ENCODE results near the gene SLC26A4.
A peak's percentile ranks its signal among the peaks of the same experiment; 100 is the strongest.

The SLC26A4 gene

DNA sequence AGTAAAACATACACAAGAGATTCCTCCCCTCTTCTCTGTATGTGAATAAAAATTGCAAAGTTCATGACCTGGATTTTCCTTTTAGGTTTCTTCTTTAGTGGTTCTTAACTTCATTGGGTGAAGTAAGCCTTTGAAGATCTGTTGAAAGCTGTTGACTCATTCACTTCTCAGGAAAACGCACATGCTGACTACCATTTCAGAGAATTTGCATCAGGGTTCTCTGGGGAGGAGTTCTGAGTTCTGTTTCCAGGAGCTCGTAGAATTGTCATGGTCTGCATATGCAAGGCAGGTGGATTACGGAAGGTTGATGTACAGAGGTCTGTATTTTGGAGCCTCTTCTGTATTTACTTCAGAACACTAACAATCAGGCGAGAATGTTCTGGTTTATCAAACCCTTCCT is 962 bp upstream of the SLC26A4 start:
- no peaks in the 10 kb centered on the region for H3K36me3 ChIP-seq (ENCODE audit: control insufficient read depth, insufficient read depth, low read length)
- 56 to 100% methylated on average over 1 to 3 of the region's 4 CpGs for WGBS, 2 experiments (ENCODE audit: insufficient coverage in 2 of 2)

DNA sequence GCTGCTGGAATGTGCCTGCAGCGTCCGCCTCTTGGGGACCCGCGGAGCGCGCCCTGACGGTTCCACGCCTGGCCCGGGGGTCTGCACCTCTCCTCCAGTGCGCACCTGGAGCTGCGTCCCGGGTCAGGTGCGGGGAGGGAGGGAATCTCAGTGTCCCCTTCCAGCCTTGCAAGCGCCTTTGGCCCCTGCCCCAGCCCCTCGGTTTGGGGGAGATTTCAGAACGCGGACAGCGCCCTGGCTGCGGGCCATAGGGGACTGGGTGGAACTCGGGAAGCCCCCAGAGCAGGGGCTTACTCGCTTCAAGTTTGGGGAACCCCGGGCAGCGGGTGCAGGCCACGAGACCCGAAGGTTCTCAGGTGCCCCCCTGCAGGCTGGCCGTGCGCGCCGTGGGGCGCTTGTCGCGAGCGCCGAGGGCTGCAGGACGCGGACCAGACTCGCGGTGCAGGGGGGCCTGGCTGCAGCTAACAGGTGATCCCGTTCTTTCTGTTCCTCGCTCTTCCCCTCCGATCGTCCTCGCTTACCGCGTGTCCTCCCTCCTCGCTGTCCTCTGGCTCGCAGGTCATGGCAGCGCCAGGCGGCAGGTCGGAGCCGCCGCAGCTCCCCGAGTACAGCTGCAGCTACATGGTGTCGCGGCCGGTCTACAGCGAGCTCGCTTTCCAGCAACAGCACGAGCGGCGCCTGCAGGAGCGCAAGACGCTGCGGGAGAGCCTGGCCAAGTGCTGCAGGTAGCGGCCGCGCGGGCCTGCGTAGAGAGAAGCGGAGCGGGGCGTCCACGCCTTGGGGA is 645 bp downstream of the SLC26A4 start:
- H3K27ac ChIP-seq (ENCODE audit: low read depth, low read length, severe bottlenecking) = no peak overlapping the region
- peaks cover 7% of the 10 kb centered on the region for H3K4me1 ChIP-seq (ENCODE audit: control insufficient read depth, insufficient read depth, low read length, poor library complexity, severe bottlenecking)
- WGBS, 2 experiments (ENCODE audit: insufficient coverage in 2 of 2) = 1% methylated on average over 47 to 69 of the region's 73 CpGs
- H3K4me3 ChIP-seq (ENCODE audit: extremely low read depth, insufficient read depth, low read length, poor library complexity, severe bottlenecking) = peak overlapping the region; percentile 27
- no peaks in the 10 kb centered on the region for H3K36me3 ChIP-seq (ENCODE audit: control insufficient read depth, insufficient read depth, low read length)
- H3K9me3 ChIP-seq (ENCODE audit: control insufficient read depth, low read length) = no peaks in the 10 kb centered on the region

More for the DNA sequence above, 962 bp upstream of the SLC26A4 start:
- Histone ChIP-seq H3K9me3 (ENCODE audit: control insufficient read depth, low read length) (no peaks in the 10 kb centered on the region), H3K27ac (ENCODE audit: low read depth, low read length, severe bottlenecking) (no peak overlapping the region), H3K4me3 (ENCODE audit: extremely low read depth, insufficient read depth, low read length, poor library complexity, severe bottlenecking) (no peak overlapping the region), H3K4me1 (ENCODE audit: control insufficient read depth, insufficient read depth, low read length, poor library complexity, severe bottlenecking) (peaks cover 7% of the 10 kb centered on the region)

DNA sequence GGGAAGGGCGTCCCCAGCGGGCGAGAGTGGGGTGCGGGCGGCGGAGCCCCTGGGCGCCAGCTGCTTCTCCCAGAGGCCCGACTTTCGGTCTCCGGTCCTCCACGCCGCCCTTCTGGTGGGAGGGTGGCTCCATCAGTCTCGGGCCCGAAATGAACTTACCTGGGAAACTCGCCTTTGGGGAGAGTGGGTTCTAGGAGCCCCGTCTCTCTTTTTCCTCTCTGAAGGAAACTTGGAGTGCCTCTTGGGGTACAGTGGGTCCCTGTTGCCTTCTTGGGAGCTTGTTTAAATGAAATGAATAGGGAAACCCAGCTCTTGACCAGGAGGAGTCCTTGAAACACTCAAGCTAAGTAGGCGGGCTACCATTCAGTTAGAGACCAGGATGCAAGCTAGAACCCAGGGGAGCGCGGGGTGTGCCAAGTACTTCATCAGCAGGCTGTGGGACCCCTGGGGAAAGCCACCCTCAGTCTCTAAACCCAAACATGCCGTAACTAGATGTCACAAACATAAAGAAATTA is 1.3 kb downstream of the SLC26A4 start:
- WGBS, 2 experiments (ENCODE audit: insufficient coverage in 2 of 2) = 6 to 13% methylated on average over 10 to 19 of the region's 20 CpGs
- no peaks in the 10 kb centered on the region for H3K36me3 ChIP-seq (ENCODE audit: control insufficient read depth, insufficient read depth, low read length)
- H3K9me3 ChIP-seq (ENCODE audit: control insufficient read depth, low read length) = no peaks in the 10 kb centered on the region
- peaks cover 11% of the 10 kb centered on the region for H3K4me1 ChIP-seq (ENCODE audit: control insufficient read depth, insufficient read depth, low read length, poor library complexity, severe bottlenecking)
- H3K27ac ChIP-seq (ENCODE audit: low read depth, low read length, severe bottlenecking) = no peak overlapping the region
- H3K4me3 ChIP-seq (ENCODE audit: extremely low read depth, insufficient read depth, low read length, poor library complexity, severe bottlenecking) = peak overlapping the region; percentile 27

DNA sequence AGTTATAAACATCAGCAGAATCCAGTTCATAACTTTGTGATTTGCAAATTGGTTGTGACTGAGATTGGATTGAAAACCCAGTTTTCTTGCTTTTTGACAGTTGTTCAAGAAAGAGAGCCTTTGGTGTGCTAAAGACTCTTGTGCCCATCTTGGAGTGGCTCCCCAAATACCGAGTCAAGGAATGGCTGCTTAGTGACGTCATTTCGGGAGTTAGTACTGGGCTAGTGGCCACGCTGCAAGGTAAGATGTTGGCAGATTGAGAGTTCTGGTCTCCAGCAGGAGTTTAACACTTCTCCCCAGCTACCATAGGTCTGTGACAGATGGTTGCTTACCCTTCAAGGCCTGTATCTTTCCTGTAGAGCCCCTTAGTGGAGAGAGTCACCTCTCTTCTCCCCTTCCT is 2.6 kb downstream of the SLC26A4 start:
- 71% methylated on average over 3 of the region's 4 CpGs; no CpG with 5 or more reads in 1 of the 2 experiments for WGBS, 2 experiments (ENCODE audit: insufficient coverage in 2 of 2)
- Histone ChIP-seq H3K27ac (ENCODE audit: low read depth, low read length, severe bottlenecking) (no peak overlapping the region), H3K4me1 (ENCODE audit: control insufficient read depth, insufficient read depth, low read length, poor library complexity, severe bottlenecking) (peaks cover 16% of the 10 kb centered on the region), H3K4me3 (ENCODE audit: extremely low read depth, insufficient read depth, low read length, poor library complexity, severe bottlenecking) (no peak overlapping the region), H3K9me3 (ENCODE audit: control insufficient read depth, low read length) (no peaks in the 10 kb centered on the region), H3K36me3 (ENCODE audit: control insufficient read depth, insufficient read depth, low read length) (no peaks in the 10 kb centered on the region)

DNA sequence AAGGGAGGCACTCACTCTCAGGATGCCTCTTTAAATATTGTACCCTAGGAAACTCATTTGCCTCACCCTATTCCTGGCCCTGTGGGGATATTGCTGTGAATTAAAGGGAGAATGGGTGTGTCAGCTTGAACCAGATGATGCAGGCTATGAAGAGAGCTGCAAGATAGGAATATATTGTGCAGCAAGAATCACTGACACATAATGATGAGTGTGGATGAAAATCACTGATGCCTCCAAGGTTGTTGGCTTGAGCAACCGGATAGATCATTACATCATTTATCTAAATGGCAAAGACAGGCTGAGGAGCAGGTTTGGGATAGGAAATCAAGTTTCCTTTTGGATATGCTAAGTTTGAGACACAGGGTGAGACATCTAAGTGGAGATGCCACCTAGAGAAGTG is 6.2 kb downstream of the SLC26A4 start:
- no peaks in the 10 kb centered on the region for H3K36me3 ChIP-seq (ENCODE audit: control insufficient read depth, insufficient read depth, low read length)
- no CpG with 5 or more reads among the region's 1 CpG for WGBS, 2 experiments (ENCODE audit: insufficient coverage in 2 of 2)
- H3K4me1 ChIP-seq (ENCODE audit: control insufficient read depth, insufficient read depth, low read length, poor library complexity, severe bottlenecking) = peaks cover 9% of the 10 kb centered on the region
- H3K27ac ChIP-seq (ENCODE audit: low read depth, low read length, severe bottlenecking) = no peak overlapping the region
- H3K9me3 ChIP-seq (ENCODE audit: control insufficient read depth, low read length) = no peaks in the 10 kb centered on the region
- H3K4me3 ChIP-seq (ENCODE audit: extremely low read depth, insufficient read depth, low read length, poor library complexity, severe bottlenecking) = no peak overlapping the region

DNA sequence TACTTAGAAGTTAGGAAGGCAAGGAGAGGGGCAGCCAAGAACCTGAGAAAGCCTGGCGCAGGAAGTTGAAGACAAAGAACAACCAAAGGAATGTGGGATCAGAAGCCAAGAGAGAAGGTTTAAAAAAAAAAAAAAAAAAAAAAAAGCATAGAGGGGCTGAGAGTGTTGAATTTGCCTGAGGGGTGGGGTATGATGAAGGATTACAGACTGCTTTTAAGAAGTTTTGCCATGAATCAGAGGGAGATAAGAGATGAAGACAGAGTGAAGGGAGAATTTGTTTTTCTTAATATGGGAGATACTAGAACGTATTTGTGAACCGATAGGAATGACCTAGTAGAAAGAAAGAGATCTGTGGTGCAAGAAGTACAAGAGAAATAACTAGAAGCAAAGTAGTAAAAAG is 6.7 kb downstream of the SLC26A4 start:
- Histone ChIP-seq H3K4me1 (ENCODE audit: control insufficient read depth, insufficient read depth, low read length, poor library complexity, severe bottlenecking) (peaks cover 9% of the 10 kb centered on the region), H3K4me3 (ENCODE audit: extremely low read depth, insufficient read depth, low read length, poor library complexity, severe bottlenecking) (no peak overlapping the region), H3K9me3 (ENCODE audit: control insufficient read depth, low read length) (no peaks in the 10 kb centered on the region), H3K36me3 (ENCODE audit: control insufficient read depth, insufficient read depth, low read length) (no peaks in the 10 kb centered on the region), H3K27ac (ENCODE audit: low read depth, low read length, severe bottlenecking) (no peak overlapping the region)
- WGBS, 2 experiments (ENCODE audit: insufficient coverage in 2 of 2) = 88 to 94% methylated on average over 3 of the region's 3 CpGs

DNA sequence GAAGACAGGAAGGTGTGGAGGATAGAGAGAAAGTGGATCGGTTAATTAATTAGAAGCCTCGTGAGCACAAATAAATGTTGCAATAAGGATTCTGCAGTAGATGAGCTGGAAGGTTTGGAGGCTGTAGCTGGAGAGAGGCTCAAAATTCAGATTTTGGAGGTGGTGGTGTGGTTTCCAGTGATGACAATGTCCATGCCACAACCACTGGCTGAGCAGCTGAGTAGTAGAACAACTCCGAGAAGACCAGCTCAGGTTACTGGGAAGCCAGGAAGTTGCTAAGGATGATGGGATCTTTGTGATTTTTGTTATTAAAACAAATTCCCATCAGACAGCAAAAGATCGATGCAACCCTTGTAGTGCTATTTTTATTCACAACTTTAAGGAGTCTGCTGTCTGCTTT is 7.7 kb downstream of the SLC26A4 start:
- H3K36me3 ChIP-seq (ENCODE audit: control insufficient read depth, insufficient read depth, low read length) = no peaks in the 10 kb centered on the region
- 96 to 100% methylated on average over 1 to 2 of the region's 4 CpGs for WGBS, 2 experiments (ENCODE audit: insufficient coverage in 2 of 2)
- H3K4me1 ChIP-seq (ENCODE audit: control insufficient read depth, insufficient read depth, low read length, poor library complexity, severe bottlenecking) = peaks cover 9% of the 10 kb centered on the region
- H3K27ac ChIP-seq (ENCODE audit: low read depth, low read length, severe bottlenecking) = no peak overlapping the region
- H3K9me3 ChIP-seq (ENCODE audit: control insufficient read depth, low read length) = no peaks in the 10 kb centered on the region
- H3K4me3 ChIP-seq (ENCODE audit: extremely low read depth, insufficient read depth, low read length, poor library complexity, severe bottlenecking) = no peak overlapping the region

DNA sequence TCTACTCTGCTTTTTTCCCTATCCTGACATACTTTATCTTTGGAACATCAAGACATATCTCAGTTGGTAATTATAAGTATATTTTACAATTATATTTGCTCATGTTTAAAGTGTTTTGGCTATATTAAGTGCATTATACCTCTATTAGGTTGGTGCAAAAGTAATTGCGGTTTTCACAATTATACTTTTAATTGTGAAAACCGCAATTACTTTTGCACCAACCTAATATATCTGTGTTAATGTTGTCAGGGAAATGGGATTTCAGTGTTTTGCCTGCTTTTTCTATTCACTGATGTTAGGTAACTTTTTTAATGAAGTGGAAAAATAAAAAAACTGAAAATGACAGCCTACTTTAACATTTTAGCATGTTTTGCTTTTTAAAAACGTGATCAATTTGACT is 11.6 kb downstream of the SLC26A4 start:
- Histone ChIP-seq H3K36me3 (ENCODE audit: control insufficient read depth, insufficient read depth, low read length) (no peaks in the 10 kb centered on the region), H3K4me1 (ENCODE audit: control insufficient read depth, insufficient read depth, low read length, poor library complexity, severe bottlenecking) (peaks cover 2% of the 10 kb centered on the region), H3K4me3 (ENCODE audit: extremely low read depth, insufficient read depth, low read length, poor library complexity, severe bottlenecking) (no peak overlapping the region), H3K9me3 (ENCODE audit: control insufficient read depth, low read length) (no peaks in the 10 kb centered on the region), H3K27ac (ENCODE audit: low read depth, low read length, severe bottlenecking) (no peak overlapping the region)
- WGBS, 2 experiments (ENCODE audit: insufficient coverage in 2 of 2) = no CpG with 5 or more reads among the region's 3 CpGs

DNA sequence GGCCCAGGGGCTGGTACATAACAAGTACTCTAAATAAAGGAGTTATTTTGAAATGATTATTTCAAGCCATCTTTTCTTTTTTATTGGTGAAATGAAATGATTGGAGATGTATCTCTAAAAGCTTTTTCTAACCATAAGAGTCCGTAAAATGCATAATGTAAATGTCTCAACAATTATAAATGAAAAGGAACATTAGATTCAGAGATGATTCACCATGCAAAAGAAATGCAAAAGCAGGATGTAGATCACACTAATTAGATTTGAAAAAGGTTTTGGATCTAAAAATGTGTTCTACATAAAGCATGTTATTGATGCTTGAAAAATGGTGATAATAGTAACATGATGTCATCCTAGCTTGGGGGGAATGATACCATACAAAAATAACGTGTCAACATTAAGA is 15.6 kb downstream of the SLC26A4 start:
- H3K4me1 ChIP-seq (ENCODE audit: control insufficient read depth, insufficient read depth, low read length, poor library complexity, severe bottlenecking) = no peaks in the 10 kb centered on the region
- H3K9me3 ChIP-seq (ENCODE audit: control insufficient read depth, low read length) = no peaks in the 10 kb centered on the region
- no CpG with 5 or more reads among the region's 2 CpGs for WGBS, 2 experiments (ENCODE audit: insufficient coverage in 2 of 2)
- H3K27ac ChIP-seq (ENCODE audit: low read depth, low read length, severe bottlenecking) = no peak overlapping the region
- no peak overlapping the region for H3K4me3 ChIP-seq (ENCODE audit: extremely low read depth, insufficient read depth, low read length, poor library complexity, severe bottlenecking)
- no peaks in the 10 kb centered on the region for H3K36me3 ChIP-seq (ENCODE audit: control insufficient read depth, insufficient read depth, low read length)

DNA sequence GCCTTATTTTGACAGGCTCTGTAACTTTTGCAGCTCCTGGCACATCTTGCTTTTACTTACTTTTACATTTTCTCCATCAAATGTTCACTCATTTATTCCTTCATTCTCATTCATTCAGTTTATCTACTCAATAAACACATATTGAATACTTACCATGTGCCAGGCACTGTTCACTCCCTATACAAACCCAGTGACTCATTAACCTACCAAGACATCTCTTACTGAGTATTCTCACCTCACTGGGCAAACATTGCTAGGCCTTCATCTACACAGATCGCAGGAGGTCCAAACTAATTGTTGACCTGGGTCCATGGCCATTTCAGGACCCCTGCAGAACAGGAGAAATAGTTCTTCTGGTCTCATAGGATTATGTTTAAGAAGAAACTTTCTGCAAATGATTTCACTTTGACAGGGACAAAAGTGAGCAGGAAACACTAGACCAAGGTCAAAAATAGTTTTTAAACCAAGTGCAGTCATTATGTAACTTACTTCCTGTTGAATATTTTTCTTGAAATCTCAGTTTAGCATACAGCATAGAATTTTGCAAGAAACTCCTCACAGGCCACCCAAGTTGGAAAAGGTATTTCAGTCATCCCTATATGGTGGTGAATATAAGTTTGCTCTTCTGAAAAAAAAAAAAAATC is 17.6 kb downstream of the SLC26A4 start:
- H3K4me1 ChIP-seq (ENCODE audit: control insufficient read depth, insufficient read depth, low read length, poor library complexity, severe bottlenecking) = no peaks in the 10 kb centered on the region
- H3K4me3 ChIP-seq (ENCODE audit: extremely low read depth, insufficient read depth, low read length, poor library complexity, severe bottlenecking) = no peak overlapping the region
- no peaks in the 10 kb centered on the region for H3K9me3 ChIP-seq (ENCODE audit: control insufficient read depth, low read length)
- no CpG with 5 or more reads among the region's 1 CpG for WGBS, 2 experiments (ENCODE audit: insufficient coverage in 2 of 2)
- H3K27ac ChIP-seq (ENCODE audit: low read depth, low read length, severe bottlenecking) = no peak overlapping the region
- H3K36me3 ChIP-seq (ENCODE audit: control insufficient read depth, insufficient read depth, low read length) = no peaks in the 10 kb centered on the region

DNA sequence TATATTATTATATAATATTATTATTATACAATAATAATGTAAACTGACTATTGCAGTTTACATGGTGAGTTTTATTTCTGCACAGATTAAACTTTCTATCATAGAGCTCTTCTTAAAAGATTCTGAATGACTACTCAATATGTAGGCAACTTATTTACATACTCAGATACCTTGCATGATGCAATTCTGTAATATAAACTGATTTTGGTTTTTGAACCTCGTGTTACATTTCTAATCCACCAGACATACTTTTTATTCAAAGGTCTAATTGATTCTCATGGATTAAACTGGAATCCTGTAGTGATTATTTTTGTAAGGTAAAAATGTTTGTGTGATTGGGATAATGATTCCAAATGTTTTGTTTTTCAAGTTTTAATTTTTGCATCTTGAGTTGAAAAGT is 19.9 kb downstream of the SLC26A4 start:
- H3K9me3 ChIP-seq (ENCODE audit: control insufficient read depth, low read length) = no peaks in the 10 kb centered on the region
- H3K4me3 ChIP-seq (ENCODE audit: extremely low read depth, insufficient read depth, low read length, poor library complexity, severe bottlenecking) = no peak overlapping the region
- no peak overlapping the region for H3K27ac ChIP-seq (ENCODE audit: low read depth, low read length, severe bottlenecking)
- no CpG with 5 or more reads among the region's 1 CpG for WGBS, 2 experiments (ENCODE audit: insufficient coverage in 2 of 2)
- no peaks in the 10 kb centered on the region for H3K36me3 ChIP-seq (ENCODE audit: control insufficient read depth, insufficient read depth, low read length)
- H3K4me1 ChIP-seq (ENCODE audit: control insufficient read depth, insufficient read depth, low read length, poor library complexity, severe bottlenecking) = no peaks in the 10 kb centered on the region
